A549 (cell line): Measurements from ENCODE around the gene SEMA6B. TPM values are rescaled to one million over a fixed set of nuclear protein-coding genes. Genes with fewer than 3 reads are reported as not detected.

Experiments used
- ATAC-seq, 2 experiments: fragments of 200-7000 bp in 1 of 2; fragments of >200 bp in 1 of 2; cut with Nextera tagmentation in 1 of 2; cut with Tn5 transposase in 1 of 2; 3 replicates each; pipeline versions ENCODE4 v1.8.0 to v1.9.1; 2018 to 2020; ENCODE audit warnings: mild to moderate bottlenecking in 1 of 2, moderate library complexity in 1 of 2
- CTCF ChIA-PET: fragments of 300-600 bp; sonication (Branson Sonifier 250); formaldehyde crosslinking; extraction: SDS; loops from one replicate; lab custom pipeline; 2021; ENCODE audit warnings: antibody characterized with exemption, inconsistent platforms; lab: Yijun Ruan, JAX
- POLR2A ChIA-PET: fragments of 350-600 bp; formaldehyde crosslinking; extraction: SDS; loops from one replicate; lab custom pipeline; 2021; ENCODE audit warnings: antibody characterized with exemption, inconsistent platforms; lab: Yijun Ruan, JAX
- DNase-seq, 2 experiments: peaks; one replicate each; pipeline versions ENCODE4 v3.0.0 to v3.0.0-alpha.2; 2011 to 2016; ENCODE audit warnings: low read depth in 1 of 2, low spot score in 1 of 2
- FAIRE-seq: peaks from 2 replicates; lab custom pipeline; 2011; peaks lifted over from hg19 to GRCh38; lab: Jason Lieb, UNC
- H3K27ac ChIP-seq, 2 experiments: fragments of >200 bp; sonication (Bioruptor Twin); formaldehyde crosslinking; 3 replicates each; pipeline ENCODE4 v1.5.1; 2016 to 2017
- H3K4me1 ChIP-seq: fragments of >200 bp; sonication (Bioruptor Twin); formaldehyde crosslinking; 3 replicates; pipeline ENCODE4 v1.6.1; 2016
- H3K4me2 ChIP-seq: fragments of >200 bp; sonication (Bioruptor Twin); formaldehyde crosslinking; 3 replicates; pipeline ENCODE4 v1.6.1; 2016
- H3K4me3 ChIP-seq: fragments of >200 bp; sonication (Bioruptor Twin); formaldehyde crosslinking; 3 replicates; pipeline ENCODE4 v1.5.1; 2016
- H3K9me3 ChIP-seq: fragments of >200 bp; sonication (Bioruptor Twin); formaldehyde crosslinking; 3 replicates; pipeline ENCODE4 v1.6.1; 2016
- CHD2 ChIP-seq: fragments of 150-350 bp; IDR thresholded peaks from 2 replicates; pipeline ENCODE4 v1.6.1; 2014; ENCODE audit warnings: low read length; ENCODE audit not compliant: partially characterized antibody
- CTCF ChIP-seq: fragments of >200 bp; sonication (Bioruptor Twin); formaldehyde crosslinking; IDR thresholded peaks from 3 replicates; pipeline ENCODE4 v1.5.1; 2016
- GATA3 ChIP-seq: IDR thresholded peaks from 2 replicates; pipeline ENCODE4 v1.6.1; 2012; ENCODE audit warnings: borderline replicate concordance
- HDAC2 ChIP-seq: fragments of 200-600 bp; sonication (generic); IDR thresholded peaks from 2 replicates; pipeline ENCODE4 v1.6.1; 2016
- HES2 ChIP-seq: fragments of >200 bp; sonication (Bioruptor Twin); formaldehyde crosslinking; IDR thresholded peaks from 2 replicates; pipeline ENCODE4 v1.6.1; 2016
- HMGXB4 ChIP-seq: fragments of 250-450 bp; sonication (Bioruptor Pico); IDR thresholded peaks from 2 replicates; pipeline ENCODE4 v1.5.0; 2021; ENCODE audit warnings: mild to moderate bottlenecking, moderate library complexity, borderline replicate concordance
- HOXB13 ChIP-seq: fragments of 250-450 bp; sonication (Bioruptor Pico); IDR thresholded peaks from 2 replicates; pipeline ENCODE4 v1.5.0; 2020; ENCODE audit warnings: low read depth, mild to moderate bottlenecking, moderate library complexity
- RAD21 ChIP-seq, 2 experiments: fragments of >200 bp in 1 of 2; sonication (Bioruptor Twin) in 1 of 2; formaldehyde crosslinking in 1 of 2; IDR thresholded peaks in 1 of 2; conservative IDR thresholded peaks in 1 of 2; 2 replicates in 1 of 2; 3 replicates in 1 of 2; pipeline ENCODE4 v1.6.1; 2012 to 2018; ENCODE audit warnings: inconsistent platforms in 1 of 2
- SMC3 ChIP-seq: fragments of >200 bp; sonication (Bioruptor Twin); formaldehyde crosslinking; IDR thresholded peaks from 3 replicates; pipeline ENCODE4 v1.6.1; 2018; ENCODE audit warnings: inconsistent platforms
- ZFP36 ChIP-seq: fragments of 450-650 bp; IDR thresholded peaks from 2 replicates; pipeline ENCODE4 v1.6.1; 2014; ENCODE audit warnings: borderline replicate concordance; ENCODE audit not compliant: partially characterized antibody
- WGBS: methylation state at CpG from one replicate; pipeline ENCODE4 v1.1.6; 2017; ENCODE audit errors: missing lambda C conversion rate; 5-methylcytosine and 5-hydroxymethylcytosine counted together
- polyA plus RNA-seq, 4 experiments: library from polyadenylated mRNA; depleted of rRNA in 3 of 4; stranded (reverse); fragments of >200 nt; fragmentation: RNase III in 1 of 4; extraction: RNeasy Plus Mini Kit Qiagen cat#74134 plus additional on column Dnase treatment in 1 of 4; gene quantifications; 2 replicates in 3 of 4; 3 replicates in 1 of 4; pipeline ENCODE4 v1.2.3, GENCODE V29; 2011 to 2017

Gene SEMA6B
- polyA plus RNA-seq, 2 of the 4 experiments (the other 2 are of a cell fraction) = 5.7 to 9.0 TPM

- FAIRE-seq (no peak), ATAC-seq (peak; percentile 82 to 84), DNase-seq (peak; percentile 51 to 63)
- ChIA-PET POLR2A (interaction anchor here (0.6 kb wide), 1 partner anchor 59 kb away, joined by 9 read pairs; no protein-coding TSS in a partner anchor), CTCF (interaction anchor here (0.5 to 3.3 kb wide), 29 partner anchors 8 to 258 kb away, joined by 3 to 51 read pairs (median 5); partner anchors contain the start of genes LRG1 and PLIN5)
- H3K27ac ChIP-seq = no peak overlapping the region
- peaks cover 5% of the 10 kb centered on the region; the same call in 1 of the 3 replicates for H3K4me1 ChIP-seq
- H3K4me3 ChIP-seq = no peak overlapping the region
- no peak overlapping the region for H3K4me2 ChIP-seq
- TF ChIP-seq HDAC2 (no peak), CTCF (peak; percentile 54), ZFP36 (peak; percentile 40), GATA3 (no peak), HOXB13 (CRISPR knock-in tag) (no peak), SMC3 (peak; percentile 38; the same call in 2 of the 3 replicates), RAD21 (conservative IDR thresholded peaks at IDR 0.05 in 1 of 2, IDR thresholded peaks at IDR 0.05 in 1 of 2) (peak; percentile 34; a peak in 4 of 5 replicates), CHD2 (no peak), HMGXB4 (CRISPR knock-in tag) (no peak)
- 51% methylated on average over 21 of the region's 23 CpGs for WGBS
- no peaks in the 10 kb centered on the region for H3K9me3 ChIP-seq
Observed at GRCh38 chr19:4524808-4525562, 34.5 kb downstream of the SEMA6B start.

GRCh38 chr19:4523306-4524110 lies 36.0 kb downstream of the SEMA6B start:
- CTCF ChIA-PET = interaction anchor here (0.6 to 3.3 kb wide), 26 partner anchors 7 to 504 kb away, joined by 3 to 51 read pairs (median 4); partner anchors contain the start of genes LRG1 and PLIN5
- Histone ChIP-seq H3K4me2 (no peak overlapping the region), H3K4me3 (no peak overlapping the region)
- DNase-seq = peak; percentile 40 to 57
- TF ChIP-seq RAD21 (conservative IDR thresholded peaks at IDR 0.05 in 1 of 2, IDR thresholded peaks at IDR 0.05 in 1 of 2) (peak in 1 of 2 experiments; percentile 30; a peak in 3 of 5 replicates), CTCF (peak; percentile 46; the same call in 2 of the 3 replicates), HES2 (no peak)
- TF ChIP-seq, all 56 proteins: peak for 2
- ATAC-seq = peak; percentile 27 to 49; a peak in 4 of 6 replicates
- no peak for FAIRE-seq
- no peak overlapping the region for H3K27ac ChIP-seq
- no peaks in the 10 kb centered on the region for H3K9me3 ChIP-seq
- POLR2A ChIA-PET = no interaction called here
- peaks cover 5% of the 10 kb centered on the region; the same call in 1 of the 3 replicates for H3K4me1 ChIP-seq
- 51% methylated on average over 17 of the region's 53 CpGs for WGBS
